Fibroblast of villous mesenchyme (primary cell): ENCODE data around the gene GCM1. TPM values are rescaled to one million over a fixed set of nuclear protein-coding genes. Genes with fewer than 3 reads are reported as not detected.

Experiments used
- DNase-seq: peaks from one replicate; pipeline ENCODE4 v3.0.0-alpha.2; 2010; ENCODE audit warnings: low read depth
- H3K4me3 ChIP-seq: 2 replicates; pipeline ENCODE4 v1.5.1; 2011; ENCODE audit warnings: low read depth, mild to moderate bottlenecking, low read length
- total RNA-seq: library from RNA; depleted of rRNA; stranded (reverse); fragments of >200 nt; gene quantifications from 2 replicates; pipeline ENCODE4 v1.2.3, GENCODE V29; 2012
- TF ChIP-seq, protein P1 (sequence below): IDR thresholded peaks from 2 replicates; pipeline ENCODE4 v1.5.1; 2012; ENCODE audit warnings: low read depth, mild to moderate bottlenecking, low read length; ENCODE audit not compliant: insufficient read depth

Gene GCM1
- total RNA-seq, 1 donor = not detected

DNA sequence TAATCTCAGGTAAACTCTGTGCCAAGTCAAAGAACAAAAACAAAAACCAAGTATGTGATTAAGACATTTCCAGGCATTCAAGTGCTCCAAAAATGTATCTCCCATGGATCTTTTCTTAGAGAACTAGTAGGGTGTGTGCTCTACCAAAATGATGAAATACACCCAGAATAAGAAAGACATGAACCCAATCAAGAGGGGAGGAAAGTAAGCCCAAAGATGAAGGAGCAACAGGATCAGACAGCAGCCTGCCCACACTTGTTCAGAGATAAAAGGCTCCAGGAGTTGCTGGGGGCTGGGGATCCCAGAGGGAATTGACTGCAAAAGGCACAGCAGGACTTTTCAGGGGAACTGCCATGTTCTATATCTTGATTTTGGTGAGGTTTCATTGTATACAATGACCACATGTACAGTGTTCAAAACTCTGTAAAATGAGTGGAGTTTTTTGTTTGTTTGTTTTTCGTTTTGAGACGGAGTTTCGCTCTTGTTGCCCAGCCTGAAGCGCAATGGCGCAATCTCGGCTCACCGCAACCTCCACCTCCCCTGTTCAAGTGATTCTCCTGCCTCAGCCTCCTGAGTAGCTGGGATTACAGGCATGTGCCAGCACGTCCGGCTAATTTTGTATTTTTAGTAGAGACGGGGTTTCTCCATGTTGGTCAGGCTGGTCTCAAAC, 24.4 kb downstream of the GCM1 start:
- TF ChIP-seq, protein P1, sequence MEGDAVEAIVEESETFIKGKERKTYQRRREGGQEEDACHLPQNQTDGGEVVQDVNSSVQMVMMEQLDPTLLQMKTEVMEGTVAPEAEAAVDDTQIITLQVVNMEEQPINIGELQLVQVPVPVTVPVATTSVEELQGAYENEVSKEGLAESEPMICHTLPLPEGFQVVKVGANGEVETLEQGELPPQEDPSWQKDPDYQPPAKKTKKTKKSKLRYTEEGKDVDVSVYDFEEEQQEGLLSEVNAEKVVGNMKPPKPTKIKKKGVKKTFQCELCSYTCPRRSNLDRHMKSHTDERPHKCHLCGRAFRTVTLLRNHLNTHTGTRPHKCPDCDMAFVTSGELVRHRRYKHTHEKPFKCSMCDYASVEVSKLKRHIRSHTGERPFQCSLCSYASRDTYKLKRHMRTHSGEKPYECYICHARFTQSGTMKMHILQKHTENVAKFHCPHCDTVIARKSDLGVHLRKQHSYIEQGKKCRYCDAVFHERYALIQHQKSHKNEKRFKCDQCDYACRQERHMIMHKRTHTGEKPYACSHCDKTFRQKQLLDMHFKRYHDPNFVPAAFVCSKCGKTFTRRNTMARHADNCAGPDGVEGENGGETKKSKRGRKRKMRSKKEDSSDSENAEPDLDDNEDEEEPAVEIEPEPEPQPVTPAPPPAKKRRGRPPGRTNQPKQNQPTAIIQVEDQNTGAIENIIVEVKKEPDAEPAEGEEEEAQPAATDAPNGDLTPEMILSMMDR = no peak
- DNase-seq = no peak
- no peak overlapping the region for H3K4me3 ChIP-seq

DNA sequence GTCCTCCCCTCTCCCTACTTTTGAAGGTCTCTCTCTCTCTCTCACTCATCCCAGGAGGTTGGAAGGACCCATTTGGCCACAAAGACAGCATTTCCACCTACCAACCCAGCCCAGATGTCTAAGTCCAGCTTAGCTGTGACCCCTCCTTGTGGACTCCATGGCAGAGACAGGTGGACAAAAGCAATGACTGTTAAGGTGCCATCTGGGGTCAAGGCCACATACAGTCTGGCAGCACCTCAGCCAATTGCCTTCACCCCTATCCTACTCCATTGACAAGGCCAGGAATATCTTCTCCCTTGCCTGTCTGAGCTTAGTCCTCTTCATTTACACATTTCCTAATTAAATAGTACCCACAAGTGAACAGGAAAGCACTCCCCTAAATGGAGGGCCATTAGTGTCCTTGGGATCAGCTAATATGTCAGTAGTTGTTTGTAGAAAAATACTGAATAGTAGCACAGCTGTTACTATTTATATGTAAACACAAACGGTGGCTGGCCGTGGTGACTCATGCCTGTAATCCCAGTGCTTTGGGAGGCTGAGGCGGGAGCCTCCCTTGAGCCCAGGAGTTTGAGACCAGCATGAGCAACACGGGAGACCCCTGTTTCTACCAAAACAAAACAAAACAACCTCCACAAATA, 28.8 kb downstream of the GCM1 start:
- peak; percentile 75 for DNase-seq
- no peak overlapping the region for H3K4me3 ChIP-seq
- TF ChIP-seq, protein P1 = no peak

DNA sequence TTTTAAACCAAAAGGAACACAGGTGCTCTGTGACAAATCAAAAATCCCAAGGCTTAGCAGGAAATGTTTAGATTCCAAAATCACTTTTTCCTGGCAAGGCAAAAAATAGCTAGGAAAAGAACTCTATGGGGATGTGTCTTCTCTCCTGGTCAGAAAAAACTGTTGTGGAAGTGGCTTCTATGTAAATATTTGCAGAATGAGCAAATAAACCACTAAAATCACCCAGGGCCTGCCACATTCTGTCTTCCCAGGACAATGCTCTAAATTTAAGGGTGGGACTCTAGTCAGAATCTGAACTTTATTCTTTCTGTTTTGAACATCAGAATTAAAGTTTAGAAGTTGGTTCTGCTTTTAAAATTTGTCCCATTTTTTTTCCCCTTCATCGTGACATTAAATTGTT, 29.3 kb downstream of the GCM1 start:
- peak; percentile 12 for DNase-seq
- TF ChIP-seq, protein P1 = no peak
- H3K4me3 ChIP-seq = no peak overlapping the region

DNA sequence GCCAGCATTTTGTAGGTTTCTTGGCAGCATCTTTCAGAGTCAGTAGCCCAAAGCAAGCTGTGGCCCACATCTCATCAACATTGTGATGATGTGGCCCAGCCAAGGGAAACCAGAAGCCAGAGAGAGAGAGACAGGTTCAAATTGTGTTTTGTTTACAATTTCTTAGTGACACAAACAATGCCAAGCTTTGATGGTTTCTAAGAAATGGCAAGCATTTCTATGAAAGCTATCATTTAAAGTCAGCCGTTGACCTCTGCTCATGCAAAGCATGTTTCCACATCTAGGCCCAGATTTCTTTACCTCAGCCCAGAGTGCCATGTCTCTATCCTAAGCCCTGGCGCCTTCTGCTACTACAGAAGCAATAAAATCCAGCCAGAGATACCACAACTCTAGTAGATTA, 32.9 kb downstream of the GCM1 start:
- no peak for DNase-seq
- no peak overlapping the region for H3K4me3 ChIP-seq
- TF ChIP-seq, protein P1 = no peak

DNA sequence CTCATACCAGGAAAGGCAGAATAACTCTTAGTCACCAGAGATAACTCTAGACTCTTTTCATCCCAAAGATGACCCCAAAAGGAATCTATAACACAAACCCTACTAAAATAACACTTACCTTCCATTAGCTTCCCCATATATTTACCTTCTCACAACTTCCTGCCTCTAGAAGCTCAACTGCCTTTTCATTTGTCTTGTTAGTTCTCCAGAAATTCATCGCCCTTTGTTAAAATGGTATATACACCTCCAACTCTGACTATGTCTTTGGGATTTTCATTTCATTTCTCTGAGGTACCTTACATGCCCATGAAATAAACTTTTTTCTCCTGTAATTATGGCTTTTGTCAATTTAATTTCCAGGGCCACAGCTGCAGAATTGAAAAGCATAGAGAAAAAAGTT, 33.5 kb downstream of the GCM1 start:
- H3K4me3 ChIP-seq = no peak overlapping the region
- DNase-seq = no peak
- TF ChIP-seq, protein P1 = no peak

DNA sequence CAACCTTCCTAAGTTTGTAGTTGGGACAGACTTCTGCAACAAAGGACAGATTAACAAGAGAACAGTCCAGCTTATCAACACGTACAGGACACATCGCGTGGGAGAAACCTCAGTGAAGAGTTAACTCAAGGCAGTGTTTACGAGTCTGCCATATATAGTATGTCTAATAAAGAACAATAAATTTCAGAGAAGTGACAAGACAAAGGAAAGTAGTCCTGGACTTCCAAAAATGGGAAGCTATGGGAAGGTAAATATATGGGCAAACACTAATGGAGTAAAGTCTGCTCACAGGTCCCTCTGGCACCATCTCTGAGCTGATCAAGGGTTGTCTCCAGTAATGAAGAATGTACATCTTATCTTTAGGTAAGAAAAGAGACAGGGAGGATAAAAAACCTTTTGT, 34.9 kb downstream of the GCM1 start:
- DNase-seq = no peak
- TF ChIP-seq, protein P1 = no peak
- no peak overlapping the region for H3K4me3 ChIP-seq
